Neural progenitor cell (in vitro differentiated cells): ENCODE measurements around the gene MDM1.

ENCODE experiments used
- EZH2 ChIP-seq: fragments of 200-600 bp; sonication (generic); IDR thresholded peaks from 2 replicates; pipeline ENCODE4 v1.6.1; 2017; ENCODE audit warnings: antibody characterized with exemption, mild to moderate bottlenecking, moderate library complexity
- TF ChIP-seq, protein P1 (sequence below): fragments of 200-600 bp; sonication (generic); IDR thresholded peaks from 2 replicates; pipeline ENCODE4 v1.5.1; 2017; ENCODE audit warnings: antibody characterized with exemption, mild to moderate bottlenecking

DNA sequence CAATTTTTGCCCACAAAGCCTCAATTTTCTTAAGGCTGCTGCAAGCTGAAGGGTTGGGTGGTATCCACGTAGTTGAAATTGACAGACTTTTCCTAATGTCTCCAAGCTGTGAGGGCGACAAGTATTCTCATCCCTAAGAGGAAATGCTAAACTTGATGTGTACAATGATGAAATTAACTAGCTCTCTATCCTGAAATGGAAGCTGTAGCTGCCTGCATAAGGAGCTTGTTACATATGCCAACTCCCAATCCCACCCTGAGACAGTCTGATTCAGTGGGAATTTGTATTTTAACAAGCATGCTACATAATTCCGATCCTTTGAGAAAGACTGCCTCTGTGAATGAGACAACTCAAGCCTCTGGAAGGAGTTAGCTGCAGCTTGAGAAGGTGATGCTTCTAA lies 45.7 kb upstream of the MDM1 start:
- no peak for TF ChIP-seq EZH2
- TF ChIP-seq, protein P1, sequence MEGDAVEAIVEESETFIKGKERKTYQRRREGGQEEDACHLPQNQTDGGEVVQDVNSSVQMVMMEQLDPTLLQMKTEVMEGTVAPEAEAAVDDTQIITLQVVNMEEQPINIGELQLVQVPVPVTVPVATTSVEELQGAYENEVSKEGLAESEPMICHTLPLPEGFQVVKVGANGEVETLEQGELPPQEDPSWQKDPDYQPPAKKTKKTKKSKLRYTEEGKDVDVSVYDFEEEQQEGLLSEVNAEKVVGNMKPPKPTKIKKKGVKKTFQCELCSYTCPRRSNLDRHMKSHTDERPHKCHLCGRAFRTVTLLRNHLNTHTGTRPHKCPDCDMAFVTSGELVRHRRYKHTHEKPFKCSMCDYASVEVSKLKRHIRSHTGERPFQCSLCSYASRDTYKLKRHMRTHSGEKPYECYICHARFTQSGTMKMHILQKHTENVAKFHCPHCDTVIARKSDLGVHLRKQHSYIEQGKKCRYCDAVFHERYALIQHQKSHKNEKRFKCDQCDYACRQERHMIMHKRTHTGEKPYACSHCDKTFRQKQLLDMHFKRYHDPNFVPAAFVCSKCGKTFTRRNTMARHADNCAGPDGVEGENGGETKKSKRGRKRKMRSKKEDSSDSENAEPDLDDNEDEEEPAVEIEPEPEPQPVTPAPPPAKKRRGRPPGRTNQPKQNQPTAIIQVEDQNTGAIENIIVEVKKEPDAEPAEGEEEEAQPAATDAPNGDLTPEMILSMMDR, result no peak
